Measurements from ENCODE around the gene SFN. TPM values are rescaled to one million over a fixed set of nuclear protein-coding genes. Genes with fewer than 3 reads are reported as not detected.

The SFN gene
- total RNA-seq, 2 donors from 2014 or later = 239 to 253 TPM

DNA sequence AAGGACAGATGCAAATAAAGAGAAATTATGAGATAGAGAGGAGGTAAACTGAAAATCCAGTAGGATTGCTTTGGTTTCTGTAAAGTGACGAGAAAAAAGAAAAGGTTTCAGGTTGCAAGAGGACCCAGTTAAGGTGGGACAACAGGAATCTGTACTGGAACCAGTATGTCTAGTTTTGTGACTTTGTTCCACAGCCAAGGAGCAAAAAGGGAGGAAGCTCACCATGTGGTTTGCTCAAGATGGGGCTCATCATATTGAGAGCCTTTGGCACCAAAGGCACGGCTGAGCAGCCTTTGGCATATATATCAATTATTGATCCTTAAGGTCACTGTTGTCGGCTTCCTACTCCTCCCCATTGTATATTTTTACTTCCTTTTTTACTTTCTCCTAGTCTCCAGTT, 38.2 kb upstream of the SFN start:
- peaks cover 14% of the 10 kb centered on the region for H3K4me1 ChIP-seq
- no peaks in the 10 kb centered on the region for H3K27me3 ChIP-seq
- no peak for DNase-seq
- intact Hi-C loops (cut with DNase I) = no loop called here
- H3K27ac ChIP-seq = no peak overlapping the region
- H3K4me3 ChIP-seq = no peak overlapping the region
- TF ChIP-seq, protein P1, sequence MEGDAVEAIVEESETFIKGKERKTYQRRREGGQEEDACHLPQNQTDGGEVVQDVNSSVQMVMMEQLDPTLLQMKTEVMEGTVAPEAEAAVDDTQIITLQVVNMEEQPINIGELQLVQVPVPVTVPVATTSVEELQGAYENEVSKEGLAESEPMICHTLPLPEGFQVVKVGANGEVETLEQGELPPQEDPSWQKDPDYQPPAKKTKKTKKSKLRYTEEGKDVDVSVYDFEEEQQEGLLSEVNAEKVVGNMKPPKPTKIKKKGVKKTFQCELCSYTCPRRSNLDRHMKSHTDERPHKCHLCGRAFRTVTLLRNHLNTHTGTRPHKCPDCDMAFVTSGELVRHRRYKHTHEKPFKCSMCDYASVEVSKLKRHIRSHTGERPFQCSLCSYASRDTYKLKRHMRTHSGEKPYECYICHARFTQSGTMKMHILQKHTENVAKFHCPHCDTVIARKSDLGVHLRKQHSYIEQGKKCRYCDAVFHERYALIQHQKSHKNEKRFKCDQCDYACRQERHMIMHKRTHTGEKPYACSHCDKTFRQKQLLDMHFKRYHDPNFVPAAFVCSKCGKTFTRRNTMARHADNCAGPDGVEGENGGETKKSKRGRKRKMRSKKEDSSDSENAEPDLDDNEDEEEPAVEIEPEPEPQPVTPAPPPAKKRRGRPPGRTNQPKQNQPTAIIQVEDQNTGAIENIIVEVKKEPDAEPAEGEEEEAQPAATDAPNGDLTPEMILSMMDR (IDR thresholded peaks at IDR 0.05) = no peak
- H3K36me3 ChIP-seq = no peaks in the 10 kb centered on the region
- no peak overlapping the region for H3K9ac ChIP-seq (ENCODE audit: low read depth in 2 of 2, low read length in 2 of 2)
- no peaks in the 10 kb centered on the region for H3K9me3 ChIP-seq

DNA sequence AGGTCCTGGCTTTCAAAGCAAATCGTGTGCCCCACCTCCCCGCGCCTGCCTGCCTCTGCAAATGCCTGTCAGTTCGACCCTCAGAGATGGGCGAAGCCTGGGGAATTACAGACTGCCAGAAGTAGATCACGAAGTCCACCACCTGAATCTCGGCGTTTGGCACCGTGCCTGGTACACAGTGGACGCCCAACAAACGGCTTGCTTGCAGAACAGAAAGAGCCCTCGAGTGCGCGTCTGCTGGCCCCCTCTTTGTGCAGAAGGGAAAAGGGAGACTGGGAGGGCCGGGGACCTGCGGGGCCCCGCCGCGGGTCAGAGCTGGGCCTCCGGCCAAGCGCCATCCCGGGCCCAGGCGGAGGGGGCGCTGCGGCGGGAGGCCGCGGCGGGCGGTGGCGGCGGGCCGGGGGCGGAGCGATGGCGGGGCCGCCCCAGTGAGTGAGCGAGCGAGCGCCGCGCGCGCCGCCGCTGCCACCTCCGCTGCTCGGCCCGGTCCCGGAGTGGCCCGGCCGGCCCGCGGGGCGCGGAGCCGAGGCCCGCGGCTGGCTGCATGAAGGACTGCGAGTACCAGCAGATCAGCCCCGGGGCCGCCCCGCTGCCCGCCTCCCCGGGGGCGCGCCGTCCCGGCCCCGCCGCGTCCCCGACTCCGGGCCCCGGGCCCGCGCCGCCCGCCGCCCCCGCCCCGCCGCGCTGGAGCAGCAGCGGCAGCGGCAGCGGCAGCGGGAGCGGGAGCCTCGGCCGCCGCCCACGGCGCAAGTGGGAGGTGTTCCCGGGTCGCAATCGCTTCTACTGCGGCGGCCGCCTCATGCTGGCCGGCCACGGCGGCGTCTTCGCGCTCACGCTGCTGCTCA, 36.5 kb upstream of the SFN start, which contains the start of gene ZDHHC18:
Gene ZDHHC18, plus strand, starts transcription at position 428 of the 845 bp plus-strand sequence. Its CDS starts 117 bp downstream, at position 545.
- intact Hi-C loops (cut with DNase I) = no loop called here
- peak; percentile 77 for DNase-seq
- peaks cover 14% of the 10 kb centered on the region for H3K4me1 ChIP-seq

DNA sequence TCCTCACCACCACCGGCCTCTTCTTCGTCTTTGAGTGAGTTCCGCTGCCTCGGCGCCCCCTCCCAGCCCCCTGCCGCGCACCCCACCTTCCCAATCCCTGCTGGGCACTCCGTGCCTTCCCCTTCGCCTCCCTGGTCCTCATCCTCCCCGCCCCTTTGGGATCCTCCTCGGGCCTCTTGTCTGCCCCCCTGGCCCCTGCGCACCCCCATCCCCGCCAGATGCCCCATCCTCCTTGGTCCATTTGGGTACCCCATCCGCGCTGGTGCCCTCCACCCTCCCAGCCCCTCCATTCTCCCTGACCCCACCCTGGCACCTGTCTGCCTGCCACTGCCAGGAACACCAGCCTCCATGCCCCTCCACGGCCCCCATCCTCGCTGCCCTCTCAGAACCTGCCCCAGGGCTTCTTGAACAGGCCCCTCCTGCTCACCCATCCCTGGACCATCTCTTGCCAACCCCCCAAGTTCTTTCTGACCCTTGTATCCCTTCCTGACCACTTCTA, 35.8 kb upstream of the SFN start:
- intact Hi-C loops (cut with DNase I) = no loop called here
- no peak overlapping the region for H3K27ac ChIP-seq
- peak; percentile 32 for DNase-seq
- peak overlapping the region; percentile 75 to 76 for H3K9ac ChIP-seq (ENCODE audit: low read depth in 2 of 2, low read length in 2 of 2)
- H3K4me3 ChIP-seq = peak overlapping the region; percentile 53
- no peaks in the 10 kb centered on the region for H3K9me3 ChIP-seq
- TF ChIP-seq, protein P1 (IDR thresholded peaks at IDR 0.05) = no peak
- H3K4me1 ChIP-seq = peaks cover 14% of the 10 kb centered on the region
- no peaks in the 10 kb centered on the region for H3K27me3 ChIP-seq
- no peaks in the 10 kb centered on the region for H3K36me3 ChIP-seq

More for the DNA sequence above, 36.5 kb upstream of the SFN start, which contains the start of gene ZDHHC18:
- Histone ChIP-seq H3K36me3 (no peaks in the 10 kb centered on the region), H3K27me3 (no peaks in the 10 kb centered on the region), H3K27ac (peak within 1 kb of the TSS; percentile 73), H3K4me3 (peak within 1 kb of the TSS; percentile 53), H3K9ac (ENCODE audit: low read depth in 2 of 2, low read length in 2 of 2) (peak within 1 kb of the TSS; percentile 79 to 91), H3K9me3 (no peaks in the 10 kb centered on the region)
- TF ChIP-seq, protein P1 (IDR thresholded peaks at IDR 0.05) = no peak

DNA sequence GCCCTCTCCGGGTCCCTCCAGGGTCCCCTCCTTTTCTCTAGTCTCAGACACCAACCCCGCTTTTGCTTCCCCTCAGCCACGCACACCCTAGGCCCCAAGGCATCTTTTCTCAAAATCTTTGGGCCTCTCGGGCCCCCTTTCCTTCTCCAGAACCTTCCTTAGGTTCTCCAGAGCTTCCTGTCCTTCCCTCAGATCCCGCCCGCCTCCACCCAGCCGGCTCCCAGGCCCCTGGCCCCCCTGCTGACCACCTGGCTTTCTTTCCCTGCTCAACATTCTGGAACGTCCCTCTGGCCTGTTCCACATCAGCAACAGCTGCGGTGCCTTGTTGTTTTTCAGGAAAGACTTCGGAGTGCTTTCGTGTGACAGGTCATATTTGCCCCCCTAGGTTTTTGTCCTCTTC, 35.3 kb upstream of the SFN start:
- peak overlapping the region in 1 of 2 donors; percentile 75 for H3K9ac ChIP-seq (ENCODE audit: low read depth in 2 of 2, low read length in 2 of 2)
- H3K9me3 ChIP-seq = no peaks in the 10 kb centered on the region
- H3K36me3 ChIP-seq = no peaks in the 10 kb centered on the region
- intact Hi-C loops (cut with DNase I) = no loop called here
- DNase-seq = no peak
- H3K27me3 ChIP-seq = no peaks in the 10 kb centered on the region
- TF ChIP-seq, protein P1 (IDR thresholded peaks at IDR 0.05) = no peak
- H3K4me3 ChIP-seq = peak overlapping the region; percentile 53
- H3K4me1 ChIP-seq = peaks cover 14% of the 10 kb centered on the region
- H3K27ac ChIP-seq = no peak overlapping the region

DNA sequence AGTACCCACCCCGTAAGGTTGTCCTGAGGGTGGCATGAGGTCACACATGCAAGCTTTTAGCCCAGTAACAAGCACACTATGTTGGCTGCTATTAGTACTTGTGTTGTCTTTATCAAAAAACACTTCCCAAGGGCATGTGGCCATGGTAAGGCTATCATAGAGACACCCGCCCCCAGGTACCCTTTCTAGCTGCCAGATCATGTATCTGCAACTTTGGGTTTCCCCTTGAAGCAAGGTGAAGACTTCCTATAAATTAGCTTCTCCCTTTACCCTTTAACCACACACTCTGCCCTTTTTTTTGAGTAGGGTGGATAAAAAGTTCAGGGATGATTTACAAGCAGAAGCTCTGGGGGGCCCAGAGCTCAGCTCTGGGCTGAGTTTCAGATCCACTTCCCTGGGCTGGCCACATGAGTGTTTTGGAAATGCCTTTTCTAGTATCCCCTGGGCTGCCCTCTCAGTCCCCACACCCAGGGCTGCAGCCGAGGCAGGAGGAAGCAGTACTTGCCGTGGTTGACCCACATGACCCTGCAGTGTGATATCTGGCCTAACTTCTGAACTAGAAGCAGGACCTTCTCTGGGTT, 34.4 kb upstream of the SFN start:
- DNase-seq = peak; percentile 33

More for the DNA sequence above, 34.4 kb upstream of the SFN start:
- peaks cover 14% of the 10 kb centered on the region for H3K4me1 ChIP-seq
- no peaks in the 10 kb centered on the region for H3K9me3 ChIP-seq
- H3K9ac ChIP-seq (ENCODE audit: low read depth in 2 of 2, low read length in 2 of 2) = peak overlapping the region in 1 of 2 donors; percentile 30
- intact Hi-C loops (cut with DNase I) = no loop called here
- TF ChIP-seq, protein P1 (IDR thresholded peaks at IDR 0.05) = no peak
- H3K36me3 ChIP-seq = no peaks in the 10 kb centered on the region
- no peak overlapping the region for H3K4me3 ChIP-seq
- no peaks in the 10 kb centered on the region for H3K27me3 ChIP-seq
- H3K27ac ChIP-seq = no peak overlapping the region

Data from colonic mucosa (tissue), 4 donors.